NCI-H446 (cell line): Measurements from ENCODE around the gene RRAGC.
"Not testable (repeated sequence)": the region's sequence is repeated elsewhere in the genome, so short reads cannot be mapped to it uniquely, and the experiment has no call there.

Source experiments
- DNase-seq, 2 experiments: peaks; one replicate each; lab custom pipeline; 2025; lab: John Stamatoyannopoulos, UW

Gene RRAGC

DNA sequence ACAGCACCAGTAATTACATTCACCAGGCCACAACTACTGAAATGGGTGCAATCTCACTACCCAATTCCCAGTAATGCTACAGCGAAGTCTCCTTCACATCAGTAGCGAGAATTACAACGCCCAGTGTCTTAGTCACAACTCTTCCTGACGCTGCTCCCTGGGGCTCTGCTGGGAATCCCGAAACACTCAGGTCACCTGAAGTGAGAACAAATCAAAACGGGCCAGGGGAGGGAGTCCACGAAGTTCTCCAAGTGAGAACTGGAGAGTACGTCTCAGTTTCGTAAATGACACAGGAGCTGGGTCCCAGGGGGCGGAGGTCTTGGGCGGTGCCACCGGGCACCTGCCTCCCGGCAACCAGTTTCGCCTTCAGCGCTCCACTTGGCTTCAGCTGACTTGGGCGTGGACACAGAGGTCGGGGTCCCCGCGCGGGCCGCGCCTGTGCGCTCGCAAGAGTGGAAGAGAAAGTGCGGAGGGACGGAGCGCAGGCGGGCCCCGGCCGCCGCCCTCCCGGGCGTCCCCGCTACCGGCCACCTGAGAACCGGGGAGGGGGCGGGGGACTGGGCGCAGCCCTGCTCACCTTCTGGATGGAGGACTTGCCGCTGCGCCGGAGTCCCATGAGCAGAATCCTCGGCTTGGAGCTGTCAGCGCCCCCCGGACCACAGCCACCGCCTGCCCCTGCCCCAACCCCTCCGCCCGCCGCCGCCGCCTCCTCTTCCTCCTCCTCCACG is 575 bp downstream of the RRAGC start:
- no peak for DNase-seq

DNA sequence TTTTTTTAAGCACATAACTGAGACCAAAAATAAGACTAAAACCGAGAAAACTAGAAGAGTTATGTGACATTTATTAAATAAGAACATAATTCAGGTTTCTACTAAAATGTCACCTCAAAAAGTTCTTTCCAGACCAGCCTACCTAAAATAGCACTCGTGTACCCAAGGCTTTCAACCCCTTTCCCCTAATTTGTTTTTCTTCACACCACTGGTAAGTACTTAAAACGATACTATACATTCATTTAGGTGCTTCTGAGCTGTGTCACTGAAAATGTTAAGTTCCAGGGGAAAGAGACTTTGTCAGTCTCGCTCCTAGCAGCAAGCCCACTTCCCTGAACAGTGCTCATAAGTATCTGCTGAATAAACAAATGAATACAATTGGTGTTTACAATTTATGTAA is 6.8 kb downstream of the RRAGC start:
- no peak for DNase-seq

DNA sequence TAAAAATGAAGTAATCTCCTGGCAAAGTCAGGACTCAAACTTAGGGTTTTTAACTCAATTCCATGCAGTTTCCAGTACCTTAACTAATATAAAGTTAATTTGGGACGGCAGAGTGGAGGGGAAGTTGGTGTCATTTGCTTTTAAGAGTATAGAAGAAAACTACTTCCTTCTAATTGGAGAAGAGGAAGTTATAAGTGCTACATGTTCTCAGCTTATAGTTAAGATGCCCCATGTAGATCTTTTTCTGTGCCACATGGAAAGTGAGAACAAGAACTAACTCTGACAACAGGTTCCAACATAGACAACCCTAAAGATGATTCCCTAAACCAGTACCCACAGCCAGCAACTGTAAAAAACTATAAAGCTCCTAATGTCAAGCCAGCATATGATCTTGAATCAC is 11.5 kb downstream of the RRAGC start:
- DNase-seq: no peak

DNA sequence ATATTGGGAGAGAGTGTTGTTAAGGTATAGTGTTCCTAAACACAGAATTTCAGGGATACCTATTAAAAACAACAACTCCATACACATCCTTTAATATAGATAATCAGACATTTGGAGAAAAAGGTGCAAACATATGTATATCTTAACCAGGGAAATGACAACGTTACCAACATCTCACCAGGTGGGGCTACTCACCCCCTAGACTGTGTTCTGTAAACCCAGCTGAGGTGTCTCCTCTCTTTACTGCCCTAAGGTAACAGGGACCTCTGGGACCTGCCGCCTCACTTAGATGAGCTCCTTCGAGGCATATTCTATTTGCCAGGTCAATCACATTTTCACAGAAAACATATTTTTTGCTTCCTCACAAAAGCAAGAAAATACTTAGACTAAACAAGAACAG is 13.4 kb downstream of the RRAGC start:
- no peak for DNase-seq

DNA sequence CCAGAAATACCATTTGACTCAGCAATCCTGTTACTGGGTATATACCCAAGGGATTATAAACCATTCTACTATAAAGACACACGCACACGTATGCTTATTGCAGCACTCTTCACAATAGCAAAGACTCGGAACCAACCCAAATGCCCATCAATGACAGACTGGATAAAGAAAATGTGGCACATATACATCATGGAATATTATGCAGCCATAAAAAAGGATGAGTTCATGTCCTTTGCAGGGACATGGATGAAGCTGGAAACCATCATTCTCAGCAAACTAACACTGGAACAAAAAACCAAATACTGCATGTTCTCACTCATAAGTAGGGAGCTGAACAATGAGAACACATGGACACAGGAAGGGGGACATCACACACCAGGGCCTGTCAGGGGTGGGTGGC is 14.5 kb downstream of the RRAGC start:
- DNase-seq: not testable (repeated sequence)

DNA sequence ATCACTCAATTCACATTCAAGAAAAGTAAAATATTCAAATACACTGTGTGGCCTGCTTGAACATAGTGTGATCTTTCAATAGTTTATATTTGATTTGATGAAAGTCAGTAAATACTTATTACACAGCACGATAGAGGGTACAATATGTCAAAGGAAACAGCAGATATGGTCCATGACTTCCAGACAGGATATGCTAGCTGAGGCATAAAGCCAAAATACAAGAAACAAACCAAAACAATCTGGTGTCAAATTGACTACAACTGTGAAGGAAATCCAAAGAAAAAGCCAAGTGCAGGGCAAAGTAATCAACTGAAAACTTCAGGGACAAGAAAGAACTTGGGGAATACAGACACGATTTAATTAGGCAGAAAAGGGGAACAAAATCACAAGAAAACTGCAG is 19.3 kb downstream of the RRAGC start:
- no peak for DNase-seq

DNA sequence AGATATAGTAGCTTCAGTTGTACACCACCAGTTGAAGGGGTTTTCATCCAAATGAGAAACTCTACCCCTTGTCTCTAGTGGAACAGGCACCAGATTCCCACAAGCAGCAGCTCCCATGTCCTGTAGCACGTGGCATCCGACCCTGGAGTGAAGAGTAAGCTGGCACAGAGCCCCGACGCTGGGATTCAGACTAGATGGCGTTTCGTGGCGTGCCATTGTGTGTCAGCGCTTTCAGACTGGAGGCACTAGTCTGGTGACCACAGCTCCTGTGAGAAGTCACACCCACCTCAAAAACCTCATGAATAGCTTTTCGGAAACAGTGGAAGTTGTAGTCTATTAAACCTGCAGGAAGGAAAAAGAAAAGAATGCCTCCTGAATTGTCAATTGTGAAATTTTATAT is 20.2 kb downstream of the RRAGC start:
- no peak for DNase-seq

DNA sequence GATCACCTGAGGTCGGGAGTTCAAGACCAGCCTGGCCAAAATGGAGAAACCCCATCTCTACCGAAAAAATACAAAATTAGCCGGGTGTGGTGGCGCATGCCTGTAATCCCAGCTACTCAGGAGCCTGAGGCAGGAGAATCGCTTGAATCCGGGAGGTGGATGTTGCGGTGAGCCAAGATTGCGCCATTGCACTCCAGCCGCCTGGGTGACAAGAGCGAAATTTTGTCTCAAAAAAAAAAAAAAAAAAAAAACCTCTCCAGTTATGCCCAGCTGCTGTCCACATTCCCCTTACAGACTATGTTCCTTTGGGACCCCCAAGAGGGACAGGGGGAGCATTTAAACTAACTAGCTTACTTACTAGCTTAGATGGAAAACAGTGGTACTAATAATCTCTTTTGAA is 23.3 kb downstream of the RRAGC start:
- DNase-seq: not testable (repeated sequence)

DNA sequence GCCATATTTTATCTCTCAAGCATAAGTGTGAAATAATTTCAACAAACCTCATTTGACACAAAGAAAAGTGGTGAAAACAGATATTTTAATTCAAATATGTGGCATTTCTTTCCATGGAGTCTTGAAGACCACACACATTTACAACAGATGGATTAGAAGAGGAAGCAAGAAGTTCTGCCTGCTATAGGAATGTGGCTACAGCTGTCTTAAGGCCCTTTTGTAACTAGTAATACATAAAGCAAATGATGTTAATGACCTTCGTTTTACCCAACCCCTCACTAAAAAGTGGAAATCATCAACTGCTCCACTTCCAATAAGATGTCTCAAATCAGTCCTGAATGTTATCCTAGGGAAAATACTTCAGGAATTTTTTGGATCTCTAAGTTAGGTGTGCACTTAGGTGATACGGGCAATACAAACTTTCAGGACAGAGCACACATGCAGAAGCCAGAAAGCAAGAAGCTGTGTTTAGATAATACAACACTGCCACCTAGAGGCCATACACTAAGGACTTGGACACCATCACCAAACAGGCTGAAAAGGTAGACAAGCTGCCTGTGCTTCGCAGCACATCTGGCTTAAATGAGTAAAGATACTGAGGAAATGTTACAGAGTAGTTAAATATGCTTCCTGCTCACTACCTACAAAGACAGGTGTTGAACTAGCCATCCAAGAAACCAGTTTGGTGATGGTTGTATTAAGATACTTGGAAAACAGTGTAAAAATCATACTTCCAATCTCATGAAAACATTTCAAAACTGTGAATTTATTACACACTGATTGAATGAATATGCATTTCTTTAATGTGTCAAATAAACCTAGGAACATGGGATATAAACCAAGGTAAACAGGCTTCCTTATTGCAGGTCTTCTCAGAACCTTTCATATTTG is 24.4 kb downstream of the RRAGC start:
- DNase-seq: peak; percentile 54 to 87

DNA sequence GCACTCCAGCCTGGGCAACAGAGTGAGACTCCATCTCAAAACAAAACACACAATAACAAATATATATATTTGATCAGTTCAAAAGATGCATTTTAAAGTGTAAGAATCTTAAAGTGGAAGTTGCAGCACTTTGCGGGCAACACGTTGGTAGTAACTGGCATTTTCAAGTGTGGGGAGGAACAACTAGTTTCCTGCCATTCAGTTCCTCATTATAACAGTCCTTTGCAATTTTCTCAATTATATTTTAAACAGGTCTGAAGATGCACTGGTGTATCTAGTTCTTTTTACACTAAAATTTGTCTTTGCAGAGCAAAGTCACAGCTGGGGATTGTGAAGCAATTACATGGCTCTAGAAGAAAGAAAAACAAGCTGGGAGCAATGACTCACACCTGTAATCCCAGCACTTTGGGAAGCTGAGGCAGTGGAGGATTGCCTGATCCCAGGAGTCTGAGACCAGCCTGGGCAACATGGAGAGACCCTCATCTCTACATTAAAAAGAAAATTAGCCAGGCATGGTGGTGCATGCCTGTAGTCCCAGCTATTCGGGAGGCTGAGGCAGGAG is 25.3 kb downstream of the RRAGC start:
- DNase-seq: no peak

DNA sequence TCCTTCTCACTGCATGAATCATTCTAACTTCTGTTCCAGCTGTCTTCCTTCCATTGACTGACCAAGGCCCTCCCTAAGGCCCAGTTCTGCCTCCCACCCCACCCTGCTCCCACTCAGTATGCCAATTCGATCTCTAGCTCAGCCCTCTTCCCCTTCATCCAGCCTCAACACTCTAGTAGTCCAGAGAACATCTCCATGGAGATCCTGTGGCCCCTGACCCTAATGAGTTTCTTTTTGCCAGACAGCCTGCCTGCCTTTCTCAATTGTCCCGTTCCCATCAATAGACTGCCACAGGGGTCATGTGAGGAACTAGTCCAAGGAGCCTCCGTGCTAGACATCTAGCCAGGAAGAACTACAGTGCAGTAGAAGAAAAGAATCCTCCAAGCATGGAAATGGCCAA is 26.4 kb downstream of the RRAGC start:
- DNase-seq: no peak

DNA sequence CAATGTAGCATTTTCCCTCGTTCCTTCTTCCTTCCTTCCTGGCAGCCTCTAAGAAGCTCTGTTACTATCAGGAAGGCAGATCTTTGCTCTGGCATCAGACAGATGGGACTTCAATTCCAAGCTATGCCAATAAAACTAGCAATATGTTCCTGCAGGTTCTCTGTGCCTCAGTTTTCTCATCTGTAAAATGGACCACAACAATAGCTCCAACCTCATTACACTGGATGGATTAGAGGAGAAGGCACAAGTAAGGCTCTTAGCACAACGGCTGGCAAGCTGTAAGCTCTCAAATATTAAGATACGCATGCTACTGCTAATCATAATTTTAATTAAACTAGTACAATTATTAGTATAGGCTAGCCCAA is 27.2 kb downstream of the RRAGC start:
- no peak for DNase-seq

DNA sequence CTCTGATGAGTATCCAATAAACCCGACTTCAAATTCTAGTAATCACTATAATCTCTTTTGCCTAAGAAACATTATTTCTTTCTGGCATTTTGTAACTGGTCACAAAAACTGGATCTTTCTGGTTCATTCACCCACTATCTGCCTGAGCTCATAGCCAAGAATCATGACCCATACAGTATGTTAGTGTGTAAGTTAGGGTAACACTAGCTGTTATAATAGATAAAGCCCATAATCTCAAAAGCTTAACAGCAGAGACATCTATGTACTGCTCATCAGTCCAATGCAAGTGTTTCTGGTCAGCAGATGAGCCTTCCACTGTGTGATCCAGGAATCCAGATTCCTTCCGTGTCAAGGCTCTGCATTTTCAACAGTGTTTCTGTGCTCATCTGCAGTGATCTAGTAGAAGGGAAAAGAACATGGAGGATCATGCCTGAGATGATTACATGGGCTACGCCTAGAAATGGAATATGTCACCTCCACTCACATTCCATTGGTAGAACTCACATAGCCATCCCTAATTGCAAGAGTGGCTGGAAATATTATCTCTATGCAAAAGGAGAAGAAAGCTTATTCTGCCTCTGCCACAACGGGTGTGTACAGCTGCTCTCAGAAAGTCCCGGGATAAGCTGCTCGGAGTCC is 27.7 kb downstream of the RRAGC start:
- DNase-seq: no peak

DNA sequence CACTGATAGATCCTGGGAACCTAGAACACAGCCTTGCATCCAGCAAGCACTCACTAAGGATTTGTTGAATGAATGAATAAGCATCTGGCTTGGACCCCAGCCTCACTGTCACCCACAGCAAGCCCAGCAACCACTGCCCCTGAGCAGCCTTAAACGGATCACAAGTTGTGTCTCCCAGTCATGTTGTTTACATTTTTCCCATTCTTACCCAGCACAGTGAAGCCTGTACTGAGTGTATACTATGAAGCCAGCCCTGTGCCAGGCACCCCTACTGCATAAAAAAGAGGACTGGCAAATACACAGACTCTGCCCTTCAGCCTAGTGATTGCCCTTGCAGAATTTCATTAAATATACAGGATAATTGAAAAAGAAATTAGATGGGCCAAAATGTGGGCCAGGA is 30.2 kb downstream of the RRAGC start:
- DNase-seq: no peak

DNA sequence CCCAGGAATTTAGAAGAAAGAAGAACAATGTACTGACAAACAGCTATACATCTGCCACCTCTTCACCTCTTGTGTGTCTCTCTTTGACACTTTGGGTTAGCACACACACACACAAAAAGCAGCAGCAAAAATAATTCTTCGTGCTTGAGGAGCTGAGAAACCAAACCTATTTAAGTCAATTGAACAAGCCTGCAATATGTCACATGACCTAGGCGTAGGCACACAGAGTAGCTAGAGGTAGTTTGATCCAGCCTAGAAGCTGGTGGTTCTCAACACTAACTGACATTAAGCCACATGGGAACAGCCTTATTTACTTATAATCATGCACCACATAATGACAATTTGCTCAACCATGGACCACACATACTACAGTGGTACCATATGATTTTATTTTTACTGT is 32.3 kb downstream of the RRAGC start:
- no peak for DNase-seq

DNA sequence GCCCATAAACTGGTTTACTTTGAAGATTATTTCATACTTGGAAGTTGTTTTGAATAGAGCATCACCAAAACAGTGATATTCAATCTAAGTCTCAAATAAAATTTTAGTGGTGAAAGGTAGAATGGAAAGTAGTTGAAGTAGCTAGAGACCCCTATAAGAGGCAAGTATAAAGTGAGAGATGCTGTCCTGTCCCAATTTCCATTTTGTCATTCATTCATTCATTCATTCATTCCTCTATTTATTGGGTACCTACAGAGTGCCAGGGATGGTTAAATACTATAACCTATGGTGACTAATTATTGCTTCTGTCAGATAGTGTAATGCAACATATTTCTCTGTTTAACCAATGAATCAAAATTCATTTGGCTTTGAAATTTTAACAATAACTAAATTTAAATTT is 32.7 kb downstream of the RRAGC start:
- no peak for DNase-seq

DNA sequence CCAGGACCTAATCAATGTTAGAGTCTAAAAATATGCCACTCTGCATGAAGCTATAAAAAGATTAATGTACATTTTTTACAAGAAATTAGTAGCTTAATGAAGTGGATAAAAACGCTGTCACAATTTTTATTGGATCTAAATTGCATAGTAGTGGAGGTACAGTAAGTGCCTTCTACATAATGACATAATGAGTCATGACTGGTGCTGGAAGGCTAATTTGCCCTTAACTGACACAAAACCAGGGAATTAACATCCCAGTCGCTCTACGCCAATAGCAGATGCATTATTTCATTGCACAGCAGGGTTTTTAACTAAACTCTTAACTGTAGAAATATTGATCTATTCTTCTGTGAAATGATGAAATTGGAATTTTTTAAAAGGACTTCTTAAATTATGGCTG is 33.3 kb downstream of the RRAGC start:
- DNase-seq: no peak

DNA sequence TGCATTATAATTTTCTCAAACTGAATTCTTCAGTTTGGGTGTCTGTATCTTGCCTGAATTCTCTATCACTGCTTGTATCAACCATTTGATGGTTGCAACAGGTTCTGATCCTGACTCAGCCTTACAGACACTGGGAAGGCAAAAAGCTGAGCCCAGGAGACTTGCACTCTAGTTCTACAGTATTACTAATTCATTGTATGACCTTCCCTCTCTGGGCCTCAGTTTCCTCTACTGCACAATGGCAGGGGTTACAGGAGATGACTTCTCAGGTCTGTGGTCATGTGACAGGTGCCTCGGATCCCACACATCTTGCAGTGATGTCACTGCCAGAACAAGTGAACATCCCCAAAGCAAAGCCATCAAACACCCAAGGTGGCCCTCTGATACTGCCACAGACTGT is 38.7 kb downstream of the RRAGC start:
- DNase-seq: no peak

DNA sequence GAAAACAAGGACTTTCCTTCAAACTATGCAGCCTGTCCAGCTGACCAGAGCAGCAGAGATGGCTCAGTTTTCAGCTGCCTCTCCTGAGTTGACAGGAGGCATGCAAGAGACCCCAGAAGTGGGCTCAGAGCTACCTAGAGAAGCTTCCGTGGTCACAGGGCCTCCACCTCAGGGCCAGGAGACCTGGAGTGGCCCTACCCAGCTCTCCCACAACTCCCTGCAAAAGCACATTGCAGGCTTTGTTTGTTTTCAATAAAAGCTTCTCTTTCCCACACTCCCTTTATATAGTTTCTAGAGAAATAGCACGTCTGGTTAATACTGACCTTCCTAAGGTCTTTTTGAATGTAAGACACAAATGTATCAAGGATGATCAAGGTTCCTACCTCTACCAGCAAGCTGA is 40.1 kb downstream of the RRAGC start:
- no peak for DNase-seq

DNA sequence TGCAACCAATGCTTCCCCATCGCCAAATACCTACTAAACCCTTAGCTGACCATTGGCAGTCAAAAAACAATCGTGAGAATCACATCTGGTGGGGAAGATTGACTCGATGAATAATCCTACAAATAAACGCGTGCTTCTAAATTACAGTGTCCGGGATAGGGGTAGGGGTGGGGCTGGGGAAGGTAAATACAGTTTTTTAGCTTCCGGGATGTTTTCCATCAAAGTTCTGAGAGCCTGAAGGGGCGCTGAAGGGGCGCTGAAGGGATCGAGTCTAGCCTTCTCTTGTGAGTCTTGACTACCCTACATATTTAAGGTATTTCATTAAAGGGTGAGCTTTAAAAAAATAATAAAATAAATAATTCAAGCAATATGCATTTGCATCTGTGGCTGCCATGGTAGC is 40.5 kb downstream of the RRAGC start:
- no peak for DNase-seq

DNA sequence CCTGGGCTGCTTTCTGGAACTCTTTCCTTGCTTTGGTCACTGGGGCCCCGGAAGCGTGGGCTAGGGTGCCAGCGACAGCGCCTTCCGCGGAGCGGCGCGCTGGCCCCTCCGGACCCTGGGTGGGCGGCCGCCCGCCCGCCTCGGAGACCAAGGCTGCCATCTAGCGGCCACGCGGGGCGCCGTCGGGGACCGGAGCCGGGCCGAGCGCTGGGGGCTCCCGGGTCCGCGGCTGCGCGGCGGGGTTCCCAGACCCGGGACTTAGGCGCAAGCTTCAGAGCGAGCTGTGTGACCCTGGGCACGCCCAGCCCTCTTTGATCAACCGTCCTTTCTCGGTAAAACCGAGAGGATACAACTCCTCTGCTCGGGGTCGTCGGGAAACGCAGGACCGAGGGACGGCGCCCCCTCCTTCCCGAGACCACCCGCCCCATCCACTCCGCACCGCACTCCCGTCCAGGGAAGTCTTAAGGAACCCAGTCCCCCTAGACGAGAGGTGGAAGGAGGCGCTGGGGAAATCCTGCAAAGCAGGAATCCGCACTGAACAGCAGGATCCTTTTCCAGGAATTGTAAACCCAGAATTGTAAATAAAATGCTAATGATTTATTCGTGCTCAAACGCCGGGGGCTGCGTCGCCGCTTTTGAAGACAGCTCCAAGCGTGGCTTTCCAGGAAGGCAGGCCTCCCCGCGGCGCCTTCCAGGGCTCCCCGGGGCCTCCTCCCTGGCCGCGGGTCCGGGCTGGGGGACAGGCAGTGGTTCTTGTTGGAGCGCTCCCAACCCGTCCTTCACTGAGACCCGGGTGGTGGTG is 41.2 kb downstream of the RRAGC start:
- peak in 1 of 2 experiments; percentile 25 for DNase-seq
